Lung microvascular endothelial cell (primary cell): ENCODE data around the gene CHD9. TPM values are rescaled to one million over a fixed set of nuclear protein-coding genes. Genes with fewer than 3 reads are reported as not detected.

ENCODE experiments used
- DNase-seq, 2 donors: peaks; one replicate each; pipeline versions ENCODE4 v3.0.0 to v3.0.0-alpha.2; 2010; ENCODE audit warnings: low read depth in 2 of 2
- total RNA-seq: library from RNA; depleted of rRNA; stranded (reverse); fragments of >200 nt; gene quantifications from 2 replicates; pipeline ENCODE4 v1.2.1, GENCODE V29; 2014

Gene CHD9
- total RNA-seq, 1 donor from 2014 or later = 41.7 TPM

- DNase-seq = no peak
These were observed 133.0 kb downstream of the CHD9 start for GRCh38 chr16:53187775-53188174.

GRCh38 chr16:53191413-53191812 lies 136.6 kb downstream of the CHD9 start:
- DNase-seq = no peak

GRCh38 chr16:53198933-53199332 lies 144.1 kb downstream of the CHD9 start:
- DNase-seq = no peak

GRCh38 chr16:53201900-53202299 lies 147.1 kb downstream of the CHD9 start:
- no peak for DNase-seq

GRCh38 chr16:53202398-53202797 lies 147.6 kb downstream of the CHD9 start:
- DNase-seq = no peak

- DNase-seq = peak; percentile 78 to 82
These were observed 153.3 kb downstream of the CHD9 start for GRCh38 chr16:53207810-53208752.

- no peak for DNase-seq
These were observed 154.6 kb downstream of the CHD9 start for GRCh38 chr16:53209429-53209828.

GRCh38 chr16:53209877-53210276 lies 155.1 kb downstream of the CHD9 start:
- no peak for DNase-seq

GRCh38 chr16:53211253-53211652 lies 156.5 kb downstream of the CHD9 start:
- DNase-seq = no peak

- peak in 1 of 2 donors; percentile 21 for DNase-seq
These were observed 158.1 kb downstream of the CHD9 start for GRCh38 chr16:53212893-53213223.

- DNase-seq = no peak
These were observed 158.8 kb downstream of the CHD9 start for GRCh38 chr16:53213542-53213941.

GRCh38 chr16:53216798-53217197 lies 162.0 kb downstream of the CHD9 start:
- no peak for DNase-seq

GRCh38 chr16:53219371-53219770 lies 164.6 kb downstream of the CHD9 start:
- DNase-seq = no peak

GRCh38 chr16:53219795-53220454 lies 165.1 kb downstream of the CHD9 start:
- DNase-seq = peak; percentile 27 to 86

- DNase-seq = peak; percentile 50 to 75
These were observed 165.8 kb downstream of the CHD9 start for GRCh38 chr16:53220585-53220984.

GRCh38 chr16:53224951-53225533 lies 170.3 kb downstream of the CHD9 start:
- DNase-seq = peak in 1 of 2 donors; percentile 12

- DNase-seq = no peak
These were observed 178.2 kb downstream of the CHD9 start for GRCh38 chr16:53232826-53233529.

- DNase-seq = no peak
These were observed 180.0 kb downstream of the CHD9 start for GRCh38 chr16:53234836-53235235.

- no peak for DNase-seq
These were observed 181.1 kb downstream of the CHD9 start for GRCh38 chr16:53235851-53236250.

- no peak for DNase-seq
These were observed 194.5 kb downstream of the CHD9 start for GRCh38 chr16:53249331-53249730.

- peak in 1 of 2 donors; percentile 47 for DNase-seq
These were observed 202.2 kb downstream of the CHD9 start for GRCh38 chr16:53257001-53257400.

- DNase-seq = no peak
These were observed 204.0 kb downstream of the CHD9 start for GRCh38 chr16:53258809-53259208.
